DLD1 (cell line): ENCODE measurements around the gene HDGF.

ENCODE experiments used
- in situ Hi-C: cut with HindIII; loops from 2 replicates; pipeline ENCODE4 v1.10.0; 2017; ENCODE audit warnings: low sequenced_read_pairs

HDGF gene

DNA sequence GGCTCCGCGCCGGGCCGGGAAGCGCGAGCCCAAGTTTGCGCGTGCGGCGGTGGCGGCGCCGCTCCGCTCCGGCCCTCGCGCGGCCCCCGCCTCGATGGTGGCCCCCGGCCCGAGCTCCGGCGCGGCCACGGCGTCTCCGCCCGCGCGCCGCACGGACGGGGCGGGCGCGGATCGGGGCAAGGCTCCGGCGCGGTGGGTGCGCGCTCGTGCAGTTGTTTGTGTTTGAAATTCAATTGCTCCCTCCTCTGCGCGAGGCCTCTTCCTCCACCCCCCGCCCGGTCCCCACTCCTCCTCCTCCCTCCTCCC is at the start of gene HDGF:
TSS of gene HDGF (minus strand) at position 225 of the 306 bp plus-strand sequence. CDS start 246 bp downstream, outside the sequence.
- in situ Hi-C loops: no loop called here

DNA sequence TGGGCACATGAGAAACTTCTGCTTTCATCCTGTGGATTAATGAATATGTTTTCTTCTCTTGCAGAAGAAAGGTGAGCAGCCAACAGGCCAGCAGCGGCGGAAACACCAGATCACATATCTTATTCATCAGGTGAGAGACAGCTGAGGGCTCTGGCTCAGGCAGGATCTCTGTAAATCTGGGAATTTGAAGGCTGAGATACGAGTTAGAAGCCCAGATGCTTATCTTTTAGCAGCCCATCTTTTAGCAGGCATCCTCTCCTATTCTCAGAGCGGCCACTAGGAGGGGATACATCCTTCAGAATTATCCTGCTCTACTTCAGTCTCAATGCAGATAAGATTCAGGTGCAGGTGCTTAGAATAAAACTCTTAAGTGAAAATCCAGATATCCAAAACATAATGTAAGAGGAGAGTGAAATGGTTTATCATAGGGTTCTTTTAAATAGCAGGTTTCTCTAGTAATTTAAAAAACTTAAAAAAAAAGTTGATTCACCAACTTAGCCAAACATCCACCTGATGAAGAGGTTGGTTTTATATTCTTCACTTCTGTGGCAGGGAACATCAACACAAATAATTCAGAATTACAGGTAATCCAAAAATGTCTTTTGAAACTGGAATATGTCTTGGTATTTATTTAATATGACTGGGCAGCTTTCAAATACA is 45.9 kb upstream of the HDGF start:
- in situ Hi-C loops: loop anchor here (10.0 kb wide), 1 partner anchor 47 kb away; no protein-coding TSS in a partner anchor

DNA sequence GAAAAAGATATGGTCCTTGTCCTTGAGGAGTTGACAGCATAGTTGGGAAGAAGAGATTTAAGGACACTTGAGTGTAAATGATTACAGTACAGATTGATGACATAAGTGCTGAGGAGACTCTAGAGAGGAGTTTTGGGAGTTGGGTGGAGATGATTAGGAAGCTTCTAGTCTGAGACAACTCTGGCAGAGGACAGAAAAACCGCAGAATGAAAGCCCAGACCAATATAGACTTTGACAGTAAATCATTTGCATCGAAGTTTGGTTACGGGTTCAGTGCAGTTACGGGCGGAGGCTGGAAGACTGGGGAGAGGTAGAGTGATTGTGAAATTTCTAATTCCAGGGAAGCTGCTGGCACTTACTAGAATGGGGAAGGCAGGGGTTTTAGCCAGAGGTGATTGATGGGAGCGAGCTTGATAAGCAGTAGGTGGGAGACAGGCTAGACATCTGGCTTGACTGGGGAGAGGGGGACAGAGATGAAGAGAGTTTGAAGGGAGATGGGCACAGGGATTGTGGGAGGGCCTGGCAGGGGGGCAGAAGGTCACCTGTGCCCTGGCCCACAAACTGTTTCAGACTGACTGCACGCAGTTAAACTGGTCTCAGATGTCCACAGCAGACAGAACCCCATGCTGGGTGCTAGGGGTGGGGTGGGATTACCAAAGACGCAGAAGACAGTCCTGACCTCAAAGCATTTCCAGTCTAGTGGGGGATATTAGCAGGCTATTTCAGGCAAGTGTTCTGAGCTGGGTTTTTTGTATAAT is 45.0 kb upstream of the HDGF start:
- in situ Hi-C loops: loop anchor here (10.0 kb wide), 1 partner anchor 48 kb away; no protein-coding TSS in a partner anchor

DNA sequence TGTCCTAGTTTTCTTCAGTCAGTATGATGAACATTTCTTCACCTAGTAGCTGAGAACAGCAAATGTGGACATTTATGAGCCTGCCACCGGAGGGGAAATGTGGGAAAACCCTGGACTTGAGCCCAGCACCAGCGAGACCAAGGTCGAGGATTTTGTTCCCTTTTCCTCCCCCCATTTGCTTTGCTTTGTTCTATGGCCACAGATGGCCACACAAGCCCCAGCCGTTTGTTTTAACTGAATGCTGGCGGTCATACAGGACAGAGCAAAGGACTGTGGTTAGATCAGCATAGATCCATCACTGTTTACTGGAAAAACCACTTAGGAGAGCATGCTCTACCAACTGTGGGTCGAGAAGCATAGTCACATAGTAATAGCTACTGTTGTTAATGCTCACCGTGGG is 44.3 kb upstream of the HDGF start:
- in situ Hi-C loops: loop anchor here (10.0 kb wide), 1 partner anchor 49 kb away; no protein-coding TSS in a partner anchor

DNA sequence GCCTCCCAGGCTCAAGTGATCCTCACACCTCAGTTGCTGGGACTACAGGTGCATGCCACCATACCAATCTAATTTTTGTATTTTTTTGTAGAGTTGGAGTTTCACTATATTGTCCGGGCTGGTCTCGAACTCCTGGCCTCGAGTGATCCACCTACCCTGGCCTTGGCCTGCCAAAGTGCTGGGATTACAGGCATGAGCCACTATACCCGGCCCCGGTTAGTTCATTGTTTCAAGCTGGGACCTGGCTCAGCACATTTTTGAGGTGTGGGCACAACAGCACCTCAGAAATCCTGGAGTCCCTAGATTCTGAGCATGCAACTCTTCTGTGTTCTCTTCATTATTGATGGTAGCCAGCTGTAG is 43.9 kb upstream of the HDGF start:
- in situ Hi-C loops: loop anchor here (10.0 kb wide), 1 partner anchor 49 kb away; no protein-coding TSS in a partner anchor

DNA sequence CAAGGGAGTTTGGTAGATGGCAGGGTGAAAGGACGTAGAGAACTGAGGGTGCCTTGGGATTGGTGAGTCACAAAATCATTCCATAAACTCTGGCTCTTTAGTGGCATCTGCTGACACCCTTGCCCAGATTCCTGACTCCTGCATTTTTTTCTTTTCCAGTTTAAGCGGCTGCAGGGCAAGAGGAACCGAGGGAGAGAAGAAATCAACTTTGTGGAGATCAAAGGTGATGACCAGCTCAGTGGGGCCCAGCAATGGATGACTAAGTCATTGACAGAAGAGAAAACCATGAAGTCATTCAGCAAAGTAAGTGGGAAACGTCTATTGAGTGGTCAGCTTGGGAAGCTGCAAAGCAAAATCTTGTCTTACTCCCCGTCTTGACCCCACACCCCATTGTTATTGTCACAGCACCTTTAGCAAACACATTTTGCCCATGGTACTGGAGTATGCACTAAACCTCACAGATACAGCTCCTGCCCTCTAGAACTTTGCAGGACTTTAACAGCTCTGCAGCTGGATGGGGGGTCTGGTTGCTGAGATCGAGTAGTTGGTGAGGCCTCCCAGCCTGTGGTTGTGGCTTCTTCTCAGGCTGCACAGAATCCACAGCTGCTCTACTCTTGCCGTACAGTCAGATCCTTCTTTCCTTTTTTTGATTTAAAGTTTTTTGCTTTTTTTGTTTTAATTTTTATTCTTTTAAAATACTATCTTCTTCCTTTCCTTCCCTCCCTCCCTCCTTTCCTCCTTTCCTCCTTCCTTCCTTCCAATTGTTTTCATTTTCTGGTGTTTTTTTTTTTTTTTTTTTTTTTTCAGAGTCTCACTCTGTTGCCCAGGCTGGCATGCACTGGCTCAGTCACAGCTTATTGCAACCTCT is 43.3 kb upstream of the HDGF start:
- in situ Hi-C loops: loop anchor here (10.0 kb wide), 1 partner anchor 50 kb away; no protein-coding TSS in a partner anchor

DNA sequence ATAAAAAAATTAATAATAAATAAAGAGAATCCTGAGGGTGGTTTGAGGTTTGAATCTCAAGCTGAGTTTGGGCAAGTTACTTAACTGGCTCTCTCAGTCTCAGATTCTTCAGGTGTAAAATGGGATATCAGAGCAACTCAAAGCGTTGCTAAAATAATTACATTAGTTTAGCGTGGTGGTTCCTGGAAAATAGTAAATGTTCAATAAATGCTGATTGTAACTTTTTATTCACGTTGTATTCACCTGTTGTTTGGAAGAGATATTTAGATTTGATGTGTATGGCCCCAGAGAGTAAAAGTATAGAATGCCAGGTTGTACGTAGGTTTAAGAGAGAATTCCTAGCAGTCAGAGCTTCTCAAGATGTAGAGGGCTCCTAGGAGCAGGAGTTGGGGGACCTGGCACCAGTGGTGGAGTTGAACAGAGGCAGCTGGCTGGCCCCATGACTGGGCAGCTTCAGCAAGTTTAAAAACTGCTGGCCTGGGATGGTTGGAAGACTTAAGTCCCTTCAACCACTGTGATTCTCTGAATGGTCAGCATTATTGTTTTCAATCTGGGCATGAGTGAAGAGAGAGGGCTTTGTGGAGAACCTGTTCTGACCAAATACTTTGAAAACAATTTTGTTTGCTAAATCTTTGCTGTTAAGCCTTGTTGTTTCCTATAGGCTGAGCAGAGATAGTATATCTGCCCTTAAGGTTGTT is 38.3 kb upstream of the HDGF start:
- in situ Hi-C loops: loop anchor here (10.0 kb wide), 1 partner anchor 55 kb away; no protein-coding TSS in a partner anchor

DNA sequence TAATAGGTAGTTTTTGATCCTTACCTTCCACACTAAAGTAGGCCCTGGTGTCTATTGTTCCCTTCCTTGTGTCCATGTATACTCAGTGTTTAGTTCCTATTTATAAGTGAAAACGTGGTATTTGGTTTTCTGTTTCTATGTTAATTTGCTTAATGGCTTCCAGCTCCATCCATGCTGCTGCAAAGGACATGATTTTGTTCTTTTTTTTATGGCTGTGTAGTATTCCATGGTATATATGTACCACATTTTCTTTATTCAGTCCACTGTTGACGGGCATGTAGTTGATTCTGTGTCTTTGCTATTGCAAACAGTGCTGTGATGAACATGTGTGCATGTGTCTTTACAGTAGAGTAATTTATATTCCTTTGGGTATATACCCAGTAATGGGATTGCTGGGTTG is 36.7 kb upstream of the HDGF start:
- in situ Hi-C loops: no loop called here

DNA sequence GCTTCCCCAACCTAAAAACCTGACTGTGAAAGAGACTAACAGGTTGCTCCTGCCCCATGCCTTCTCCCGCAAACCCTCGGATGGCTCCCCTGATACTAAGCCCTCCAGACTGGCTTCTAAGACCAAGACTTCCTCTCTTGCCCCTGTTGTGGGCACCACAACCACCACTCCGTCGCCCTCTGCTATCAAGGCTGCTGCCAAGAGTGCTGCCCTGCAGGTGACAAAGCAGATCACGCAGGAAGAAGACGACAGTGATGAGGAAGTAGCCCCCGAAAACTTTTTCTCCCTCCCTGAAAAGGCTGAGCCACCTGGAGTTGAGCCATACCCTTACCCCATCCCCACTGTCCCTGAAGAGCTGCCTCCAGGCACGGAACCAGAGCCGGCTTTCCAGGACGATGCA is 35.2 kb upstream of the HDGF start:
- in situ Hi-C loops: no loop called here

DNA sequence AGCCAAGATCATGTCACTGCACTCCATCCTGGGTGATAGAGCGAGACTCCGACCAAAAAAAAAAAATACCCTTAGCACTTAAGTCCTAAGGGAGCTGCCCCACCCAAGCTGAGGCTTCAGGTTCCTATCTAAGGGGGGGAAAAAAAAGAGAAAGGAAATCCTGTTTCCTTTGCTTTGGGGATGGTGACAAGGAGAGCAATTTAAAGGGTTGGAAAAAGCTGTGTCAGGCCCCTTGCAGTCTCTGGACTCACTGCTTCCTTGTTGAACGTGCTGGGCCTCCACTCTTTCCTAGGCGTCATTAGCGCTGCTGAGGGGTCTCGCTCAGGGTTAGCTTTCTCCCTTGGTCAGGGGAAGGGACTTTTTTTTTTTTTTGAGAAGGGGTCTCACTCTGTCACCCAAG is 34.0 kb upstream of the HDGF start:
- in situ Hi-C loops: no loop called here

DNA sequence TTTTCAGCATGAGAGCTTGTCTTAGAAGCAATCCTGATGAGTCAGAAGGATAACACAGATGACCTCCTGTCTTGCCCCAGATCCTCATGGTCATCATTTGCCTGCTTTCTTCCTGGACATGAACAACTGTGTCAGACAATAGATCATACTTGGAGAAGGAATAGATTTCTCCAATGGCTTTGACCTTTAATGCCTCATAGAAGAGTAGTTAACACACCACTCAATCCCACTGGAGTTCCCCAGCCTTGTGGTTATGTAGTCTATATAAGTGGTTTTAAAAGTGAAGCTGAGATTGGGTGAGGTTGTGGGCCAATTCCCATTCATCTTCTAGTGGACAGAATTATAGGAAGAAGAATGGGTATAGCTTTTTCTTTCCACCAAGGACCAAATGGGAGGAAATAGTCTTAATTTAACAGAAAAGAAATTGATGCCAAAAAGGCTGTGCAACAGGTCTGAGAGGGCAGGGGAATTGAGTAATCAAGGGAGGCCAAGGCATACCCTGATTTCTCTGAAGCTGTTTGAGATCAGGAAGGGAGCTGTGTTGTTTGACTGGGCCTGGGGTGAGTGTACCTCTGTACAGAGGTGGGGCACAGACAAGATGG is 30.2 kb upstream of the HDGF start:
- in situ Hi-C loops: no loop called here

DNA sequence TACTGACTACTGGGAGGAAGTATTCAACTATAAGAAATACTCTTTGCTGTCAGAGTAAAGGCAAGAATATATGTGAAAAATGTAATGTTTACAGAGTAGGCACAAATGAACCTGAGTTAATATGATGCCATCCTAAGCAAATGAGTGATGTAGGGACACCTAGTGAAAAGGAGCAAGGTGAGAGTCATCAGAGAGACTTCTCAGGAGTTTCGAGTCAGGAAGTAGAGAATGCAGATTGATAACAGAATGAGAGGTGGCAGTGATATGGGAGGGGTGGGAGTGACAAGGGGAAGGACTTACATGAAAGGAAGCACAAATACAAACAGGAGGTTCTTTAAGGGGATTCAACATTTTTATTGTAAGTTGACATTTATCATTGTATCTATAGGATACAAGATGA is 26.1 kb upstream of the HDGF start:
- in situ Hi-C loops: no loop called here

DNA sequence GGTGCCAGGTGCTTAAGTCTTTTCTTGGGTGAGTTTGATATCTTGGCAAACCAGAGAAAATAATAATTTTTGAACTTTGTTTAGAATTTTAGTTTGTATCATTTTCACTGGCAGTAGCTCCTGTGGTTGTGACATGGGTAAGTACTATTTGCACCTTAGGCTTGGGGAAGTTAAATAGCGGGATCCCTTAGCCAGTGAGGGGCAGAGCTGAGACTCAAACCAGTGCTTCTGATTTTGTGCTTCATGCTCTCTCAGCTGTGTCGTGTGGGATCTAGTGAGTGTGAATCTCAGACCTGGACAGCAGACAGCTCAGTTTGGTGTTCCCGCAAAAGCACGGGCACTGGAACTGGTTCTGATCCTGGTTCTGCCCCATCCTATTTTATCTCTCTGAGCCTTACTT is 25.5 kb upstream of the HDGF start:
- in situ Hi-C loops: no loop called here

DNA sequence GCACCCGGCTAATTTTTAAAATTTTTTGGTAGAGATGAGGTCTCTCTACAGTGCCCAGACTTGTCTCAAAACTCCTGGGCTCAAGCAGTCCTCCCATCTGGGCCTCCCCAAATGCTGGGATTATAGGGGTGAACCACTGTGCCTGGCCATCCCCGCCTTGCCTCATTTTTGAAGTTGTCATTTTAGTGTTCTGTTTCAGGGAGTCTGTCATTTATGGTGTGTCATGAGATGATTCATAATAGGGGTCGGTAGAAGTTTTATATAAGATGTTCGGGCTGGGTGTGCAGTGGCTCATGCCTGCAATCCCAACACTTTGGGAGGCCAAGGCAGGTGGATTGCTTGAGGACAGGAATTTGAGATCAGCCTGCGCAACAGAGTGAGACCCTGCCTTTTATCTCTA is 24.3 kb upstream of the HDGF start:
- in situ Hi-C loops: no loop called here

DNA sequence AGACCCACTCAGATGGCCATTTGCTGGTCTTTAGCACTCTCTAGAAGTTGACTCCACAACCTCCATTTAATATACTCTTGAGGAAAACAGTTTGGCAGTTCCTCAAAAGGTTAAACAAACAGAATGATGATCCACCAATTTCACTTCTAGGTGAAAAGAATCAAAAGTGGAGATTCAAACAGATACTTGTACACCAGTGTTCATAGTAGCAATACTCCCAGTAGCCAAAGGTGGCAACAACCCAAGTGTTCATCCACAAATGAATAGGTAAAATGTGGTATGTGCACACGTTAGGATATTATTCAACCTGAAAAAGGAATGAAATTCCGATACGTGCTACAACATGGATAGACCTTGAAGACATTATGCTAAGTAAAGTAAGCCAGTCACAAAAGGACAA is 22.1 kb upstream of the HDGF start:
- in situ Hi-C loops: no loop called here

DNA sequence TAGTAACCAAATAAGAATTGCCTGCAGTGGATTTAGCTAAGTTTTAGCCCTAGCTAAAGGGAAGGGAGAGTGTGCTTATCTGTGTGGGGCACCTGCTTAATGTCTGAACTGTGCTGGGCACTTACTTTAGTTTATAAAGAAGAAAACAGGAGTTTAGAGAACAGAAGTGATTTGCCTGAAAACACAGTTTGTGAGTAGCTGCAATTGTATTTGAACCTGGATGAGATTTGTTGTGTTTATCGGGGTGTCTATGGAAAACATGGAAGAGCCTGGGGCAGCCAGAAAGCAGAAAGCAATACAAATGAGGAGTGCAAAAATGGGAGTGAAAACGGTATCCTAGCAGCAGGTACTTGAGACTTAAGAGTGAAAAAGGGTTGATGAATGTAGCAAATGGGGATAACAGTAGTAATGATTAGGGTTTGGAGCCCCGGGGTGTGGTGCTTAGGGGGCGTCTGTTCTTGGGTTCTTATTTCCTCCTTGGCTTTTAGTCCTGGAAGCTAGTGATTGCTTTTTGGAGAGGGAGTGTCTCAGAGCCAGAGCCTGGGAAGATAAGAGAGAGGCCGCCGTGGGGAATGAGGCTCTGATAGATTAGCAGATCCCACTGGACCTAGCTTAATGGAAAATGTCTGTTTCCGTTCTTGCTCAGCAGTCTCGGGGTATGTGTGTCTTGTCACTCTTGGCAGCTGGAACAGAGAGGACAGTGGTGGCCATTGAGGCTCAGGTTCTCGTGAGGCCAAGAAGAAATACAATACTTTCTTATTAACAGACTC is 21.4 kb upstream of the HDGF start:
- in situ Hi-C loops: no loop called here

DNA sequence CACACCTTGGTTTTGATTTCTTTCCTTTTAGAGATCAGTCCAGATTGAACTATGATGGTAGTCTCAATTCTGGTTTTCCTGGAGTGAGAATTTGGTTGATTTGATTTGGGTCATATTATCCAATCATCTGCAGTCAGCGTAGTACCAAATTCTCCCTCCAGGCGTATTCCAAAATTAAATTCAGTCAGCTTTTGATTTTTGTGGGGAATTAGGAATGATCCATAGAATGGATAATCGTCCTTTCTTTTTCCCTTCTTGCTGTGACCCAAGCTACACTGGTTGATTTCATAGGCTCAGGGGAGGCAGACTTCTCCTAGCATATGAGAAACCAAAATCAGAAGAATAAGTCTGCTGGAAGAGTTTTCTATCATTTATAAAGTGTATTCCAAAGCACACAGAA is 20.7 kb upstream of the HDGF start:
- in situ Hi-C loops: no loop called here

DNA sequence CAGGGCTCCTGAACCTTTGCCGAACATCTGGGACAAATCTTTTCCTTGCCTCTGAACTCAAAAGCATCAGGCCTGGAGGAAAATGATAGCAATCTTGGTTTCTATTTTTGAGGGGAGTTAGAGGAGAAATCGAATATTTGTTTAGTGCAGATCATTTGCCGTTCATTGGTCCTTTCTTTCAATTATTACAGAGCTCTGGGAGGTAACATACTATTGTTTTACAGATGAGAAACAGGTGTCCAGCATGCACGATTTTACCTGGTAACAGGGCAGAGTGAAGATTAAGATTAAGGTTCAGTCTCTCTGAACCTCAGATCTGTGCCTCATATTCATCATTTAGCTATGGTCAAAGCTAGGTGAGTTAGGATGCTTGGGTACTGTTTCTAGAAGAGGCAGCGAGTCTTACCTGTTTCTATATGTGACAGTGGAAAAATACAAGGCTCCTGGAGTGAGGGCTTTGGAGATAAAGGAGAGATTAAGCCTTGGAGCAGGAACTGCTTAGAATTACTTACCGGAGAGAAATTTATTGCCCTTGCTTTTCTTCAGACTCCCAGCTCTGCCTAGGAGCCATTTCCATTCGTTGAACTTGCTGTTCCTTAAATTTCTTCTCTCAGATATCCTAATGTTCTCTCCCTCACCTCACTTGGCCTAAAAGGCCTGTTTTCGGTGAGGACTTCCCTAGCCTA is 17.3 kb upstream of the HDGF start:
- in situ Hi-C loops: no loop called here
